Naive thymus-derived CD8-positive, alpha-beta T cell (primary cell): Measurements from ENCODE around the gene SKAP2. TPM values are rescaled to one million over a fixed set of nuclear protein-coding genes. Genes with fewer than 3 reads are reported as not detected.

Experiments used
- ATAC-seq, 2 donors: fragments of 150-1000 bp; cut with Tn5 transposase in 1 of 2; sonication (Bioruptor Pico), chemical (Tn5 transposase) in 1 of 2; 1 replicate in 1 of 2; 2 replicates in 1 of 2; pipeline ENCODE4 v1.10.0; 2021; ENCODE audit warnings: mild to moderate bottlenecking in 2 of 2, moderate library complexity in 2 of 2
- POLR2A ChIA-PET: fragments of 350-600 bp; sonication (Branson Sonifier 250); formaldehyde crosslinking; loops from one replicate; lab custom pipeline; 2021; ENCODE audit warnings: antibody characterized with exemption; lab: Charles Lee
- DNase-seq, 10 donors: peaks; one replicate each; pipeline versions ENCODE4 v3.0.0 to v3.0.0-alpha.2; 2020 to 2022
- H3K27ac Mint-ChIP-seq, 10 donors: one replicate each; pipeline ENCODE4 v1.8.0; 2020 to 2022; ENCODE audit warnings: mild to moderate bottlenecking in 10 of 10, mixed read lengths in 10 of 10, moderate library complexity in 4 of 10, inconsistent platforms in 1 of 10
- H3K27me3 Mint-ChIP-seq, 5 donors: one replicate each; pipeline ENCODE4 v1.8.0; 2021 to 2022; ENCODE audit warnings: mixed read lengths in 5 of 5
- H3K36me3 Mint-ChIP-seq, 3 donors: one replicate each; pipeline ENCODE4 v1.8.0; 2020 to 2022; ENCODE audit warnings: mixed read lengths in 3 of 3, mild to moderate bottlenecking in 2 of 3, inconsistent platforms in 1 of 3
- H3K4me1 Mint-ChIP-seq, 4 donors: one replicate each; pipeline ENCODE4 v1.8.0; 2021 to 2022; ENCODE audit warnings: mixed read lengths in 4 of 4
- H3K4me3 Mint-ChIP-seq, 10 donors: one replicate each; pipeline ENCODE4 v1.8.0; 2020 to 2022; ENCODE audit warnings: mild to moderate bottlenecking in 10 of 10, mixed read lengths in 10 of 10, moderate library complexity in 6 of 10, inconsistent platforms in 1 of 10
- H3K9me3 Mint-ChIP-seq, 9 donors: one replicate each; pipeline ENCODE4 v1.8.0; 2020 to 2022; ENCODE audit warnings: mixed read lengths in 9 of 9, mild to moderate bottlenecking in 3 of 9, inconsistent platforms in 1 of 9, moderate library complexity in 1 of 9
- polyA plus RNA-seq, 3 donors: library from polyadenylated mRNA; unstranded; fragments of 300-500 nt; fragmentation: Illumina TruSeq; gene quantifications; one replicate each; pipeline ENCODE4 v1.2.3, GENCODE V29; 2021
- total RNA-seq, 8 experiments: library from RNA in 2 of 8; stranded (reverse) in 2 of 8; gene quantifications; one replicate each; pipeline ENCODE4 v1.2.3 and lab custom pipeline; 2021 to 2026

The SKAP2 gene
- total and polyA plus RNA-seq, 5 experiments from 2014 or later = 4.2 to 27.6 (median 7.5) TPM

GRCh38 chr7:26653430-26654399 is 210.7 kb downstream of the SKAP2 start:
- no peak for ATAC-seq
- POLR2A ChIA-PET = no interaction called here
- H3K9me3 Mint-ChIP-seq = no peaks in the 10 kb centered on the region
- H3K27me3 Mint-ChIP-seq = peaks cover 0 to 38% (median 10%) of the 10 kb centered on the region in 5 donors
- peak overlapping the region in 1 of 10 donors; percentile 86 for H3K27ac Mint-ChIP-seq
- no peaks in the 10 kb centered on the region for H3K4me1 Mint-ChIP-seq
- no peak for DNase-seq
- H3K36me3 Mint-ChIP-seq = no peaks in the 10 kb centered on the region
- no peak overlapping the region for H3K4me3 Mint-ChIP-seq

- DNase-seq (no peak), ATAC-seq (no peak)
- H3K4me1 Mint-ChIP-seq = no peaks in the 10 kb centered on the region
- H3K9me3 Mint-ChIP-seq = no peaks in the 10 kb centered on the region
- H3K4me3 Mint-ChIP-seq = no peak overlapping the region
- POLR2A ChIA-PET = no interaction called here
- H3K27ac Mint-ChIP-seq = no peak overlapping the region
- no peaks in the 10 kb centered on the region for H3K36me3 Mint-ChIP-seq
- peaks cover 0 to 36% (median 10%) of the 10 kb centered on the region in 5 donors for H3K27me3 Mint-ChIP-seq
These were observed 211.8 kb downstream of the SKAP2 start for GRCh38 chr7:26652401-26653100.

- DNase-seq (no peak), ATAC-seq (no peak)
- peaks cover 0 to 16% (median 9%) of the 10 kb centered on the region in 5 donors for H3K27me3 Mint-ChIP-seq
- no peaks in the 10 kb centered on the region for H3K4me1 Mint-ChIP-seq
- no peaks in the 10 kb centered on the region for H3K9me3 Mint-ChIP-seq
- H3K27ac Mint-ChIP-seq = no peak overlapping the region
- no peak overlapping the region for H3K4me3 Mint-ChIP-seq
- no peaks in the 10 kb centered on the region for H3K36me3 Mint-ChIP-seq
- POLR2A ChIA-PET = no interaction called here
These were observed 214.3 kb downstream of the SKAP2 start for GRCh38 chr7:26650103-26650502.

- POLR2A ChIA-PET = no interaction called here
- no peaks in the 10 kb centered on the region for H3K9me3 Mint-ChIP-seq
- no peak for ATAC-seq
These were observed 215.0 kb downstream of the SKAP2 start for GRCh38 chr7:26649388-26649787.

GRCh38 chr7:26648554-26648953 is 215.8 kb downstream of the SKAP2 start:
- peaks cover 0 to 16% (median 9%) of the 10 kb centered on the region in 5 donors for H3K27me3 Mint-ChIP-seq
- no peaks in the 10 kb centered on the region for H3K9me3 Mint-ChIP-seq
- POLR2A ChIA-PET = no interaction called here
- no peaks in the 10 kb centered on the region for H3K36me3 Mint-ChIP-seq
- no peak overlapping the region for H3K27ac Mint-ChIP-seq
- ATAC-seq = no peak
- no peak overlapping the region for H3K4me3 Mint-ChIP-seq
- no peaks in the 10 kb centered on the region for H3K4me1 Mint-ChIP-seq
- no peak for DNase-seq

More at GRCh38 chr7:26649388-26649787, 215.0 kb downstream of the SKAP2 start:
- H3K4me3 Mint-ChIP-seq = no peak overlapping the region
- peaks cover 0 to 16% (median 9%) of the 10 kb centered on the region in 5 donors for H3K27me3 Mint-ChIP-seq
- DNase-seq = no peak
- no peaks in the 10 kb centered on the region for H3K4me1 Mint-ChIP-seq
- H3K36me3 Mint-ChIP-seq = no peaks in the 10 kb centered on the region
- H3K27ac Mint-ChIP-seq = no peak overlapping the region

- no peak for ATAC-seq
- H3K27me3 Mint-ChIP-seq = peaks cover 0 to 16% (median 6%) of the 10 kb centered on the region in 5 donors
- H3K36me3 Mint-ChIP-seq = no peaks in the 10 kb centered on the region
- H3K4me3 Mint-ChIP-seq = no peak overlapping the region
- POLR2A ChIA-PET = no interaction called here
- DNase-seq = no peak
- H3K4me1 Mint-ChIP-seq = no peaks in the 10 kb centered on the region
- H3K9me3 Mint-ChIP-seq = no peaks in the 10 kb centered on the region
- no peak overlapping the region for H3K27ac Mint-ChIP-seq
These were observed 217.9 kb downstream of the SKAP2 start for GRCh38 chr7:26646336-26647048.

GRCh38 chr7:26645121-26645520 is 219.3 kb downstream of the SKAP2 start:
- Mint-ChIP-seq H3K27me3 (peaks cover 0 to 14% (median 4%) of the 10 kb centered on the region in 5 donors), H3K4me1 (no peaks in the 10 kb centered on the region), H3K4me3 (no peak overlapping the region), H3K27ac (no peak overlapping the region), H3K9me3 (no peaks in the 10 kb centered on the region), H3K36me3 (no peaks in the 10 kb centered on the region)
- DNase-seq (no peak), ATAC-seq (no peak)
- POLR2A ChIA-PET = no interaction called here

GRCh38 chr7:26642416-26642815 is 222.0 kb downstream of the SKAP2 start:
- Mint-ChIP-seq H3K9me3 (no peaks in the 10 kb centered on the region), H3K4me1 (no peaks in the 10 kb centered on the region), H3K27ac (no peak overlapping the region), H3K27me3 (peaks cover 0 to 8% (median 0%) of the 10 kb centered on the region in 5 donors), H3K36me3 (no peaks in the 10 kb centered on the region), H3K4me3 (no peak overlapping the region)
- POLR2A ChIA-PET = no interaction called here
- ATAC-seq (no peak), DNase-seq (no peak)

GRCh38 chr7:26639695-26640094 is 224.7 kb downstream of the SKAP2 start:
- Mint-ChIP-seq H3K27me3 (peaks cover 0 to 9% (median 1%) of the 10 kb centered on the region in 5 donors), H3K4me3 (no peak overlapping the region), H3K9me3 (no peaks in the 10 kb centered on the region), H3K4me1 (no peaks in the 10 kb centered on the region), H3K27ac (no peak overlapping the region), H3K36me3 (no peaks in the 10 kb centered on the region)
- POLR2A ChIA-PET = no interaction called here
- DNase-seq (no peak), ATAC-seq (no peak)

GRCh38 chr7:26639111-26639510 is 225.3 kb downstream of the SKAP2 start:
- Mint-ChIP-seq H3K27me3 (peaks cover 0 to 11% (median 2%) of the 10 kb centered on the region in 5 donors), H3K36me3 (no peaks in the 10 kb centered on the region), H3K9me3 (no peaks in the 10 kb centered on the region), H3K4me1 (no peaks in the 10 kb centered on the region), H3K4me3 (no peak overlapping the region), H3K27ac (peak overlapping the region in 1 of 10 donors; percentile 24)
- POLR2A ChIA-PET = no interaction called here
- DNase-seq (no peak), ATAC-seq (no peak)

GRCh38 chr7:26638140-26638539 is 226.2 kb downstream of the SKAP2 start:
- H3K4me1 Mint-ChIP-seq = peaks cover 0 to 4% (median 1%) of the 10 kb centered on the region in 4 donors
- H3K27ac Mint-ChIP-seq = no peak overlapping the region
- POLR2A ChIA-PET = no interaction called here
- H3K27me3 Mint-ChIP-seq = peaks cover 0 to 9% (median 2%) of the 10 kb centered on the region in 5 donors
- no peak overlapping the region for H3K4me3 Mint-ChIP-seq
- no peak for DNase-seq
- no peak for ATAC-seq
- no peaks in the 10 kb centered on the region for H3K36me3 Mint-ChIP-seq
- H3K9me3 Mint-ChIP-seq = peaks cover 0 to 1% (median 0%) of the 10 kb centered on the region in 9 donors

- DNase-seq (no peak), ATAC-seq (no peak)
- Mint-ChIP-seq H3K4me1 (peaks cover 0 to 4% (median 1%) of the 10 kb centered on the region in 4 donors), H3K36me3 (no peaks in the 10 kb centered on the region), H3K27ac (no peak overlapping the region), H3K4me3 (no peak overlapping the region), H3K27me3 (peaks cover 0 to 7% (median 2%) of the 10 kb centered on the region in 5 donors), H3K9me3 (peaks cover 0 to 1% (median 0%) of the 10 kb centered on the region in 9 donors)
- POLR2A ChIA-PET = no interaction called here
These were observed 226.8 kb downstream of the SKAP2 start for GRCh38 chr7:26637610-26638009.
